Breast epithelium (tissue), 4 donors: ENCODE results near the gene FASLG. TPM values are rescaled to one million over a fixed set of nuclear protein-coding genes. Genes with fewer than 3 reads are reported as not detected.
"Not testable (repeated sequence)": the region's sequence is repeated elsewhere in the genome, so short reads cannot be mapped to it uniquely, and the experiment has no call there.

Source experiments
- DNase-seq, 2 donors: peaks; one replicate each; pipeline ENCODE4 v3.0.0-alpha.2; 2019; ENCODE audit warnings: low spot score in 2 of 2
- H3K27ac ChIP-seq, 2 donors: fragments of 200-600 bp; sonication (generic) in 1 of 2; one replicate each; pipeline ENCODE4 v1.5.1; 2016 to 2019; ENCODE audit warnings: mild to moderate bottlenecking in 1 of 2
- H3K27me3 ChIP-seq, 2 donors: fragments of 200-600 bp; sonication (generic) in 1 of 2; one replicate each; pipeline versions ENCODE4 v1.5.1 to v1.6.0; 2017 to 2019; ENCODE audit warnings: control low read depth in 1 of 2, mild to moderate bottlenecking in 1 of 2
- H3K36me3 ChIP-seq: fragments of 200-600 bp; one replicate; pipeline ENCODE4 v1.5.1; 2019
- H3K4me1 ChIP-seq, 2 donors: fragments of 200-600 bp; sonication (generic); one replicate each; pipeline ENCODE4 v1.5.1; 2016 to 2019; ENCODE audit warnings: control low read depth in 1 of 2
- H3K4me3 ChIP-seq, 3 donors: fragments of 200-600 bp; sonication (generic); 1 replicate in 2 of 3; 2 replicates in 1 of 3; pipeline ENCODE4 v1.5.1; 2016 to 2019; ENCODE audit warnings: mild to moderate bottlenecking in 3 of 3, moderate library complexity in 2 of 3
- H3K9me3 ChIP-seq, 2 donors: fragments of 200-600 bp; sonication (generic) in 1 of 2; one replicate each; pipeline ENCODE4 v1.5.1; 2016 to 2019; ENCODE audit warnings: control low read depth in 1 of 2
- CTCF ChIP-seq, 3 donors: fragments of 450-650 bp; IDR thresholded peaks; one replicate each; pipeline ENCODE4 v1.5.1; 2016 to 2017; ENCODE audit warnings: antibody characterized with exemption in 3 of 3, mild to moderate bottlenecking in 3 of 3, moderate library complexity in 3 of 3
- POLR2A ChIP-seq: fragments of 450-650 bp; IDR thresholded peaks from one replicate; pipeline ENCODE4 v1.6.1; 2016; ENCODE audit warnings: antibody characterized with exemption, mild to moderate bottlenecking, moderate library complexity
- POLR2AphosphoS5 ChIP-seq, 3 donors: sonication (generic); formaldehyde crosslinking; IDR thresholded peaks; one replicate each; pipeline ENCODE4 v1.6.1; 2017; ENCODE audit warnings: antibody characterized with exemption in 3 of 3
- intact Hi-C: fragments of 100-400 bp; cut with DNase I; formaldehyde crosslinking; loops from one replicate; pipeline ENCODE4 v1.15.1; 2023; ENCODE audit warnings: low total_unique reads
- total RNA-seq, 3 donors: library from RNA; depleted of rRNA; stranded (reverse); fragments of >200 nt; gene quantifications; one replicate each; pipeline ENCODE4 v1.1.0, GENCODE V29; 2016

FASLG gene
- total RNA-seq, 3 donors from 2014 or later = 0.44 TPM; not detected in 2

DNA sequence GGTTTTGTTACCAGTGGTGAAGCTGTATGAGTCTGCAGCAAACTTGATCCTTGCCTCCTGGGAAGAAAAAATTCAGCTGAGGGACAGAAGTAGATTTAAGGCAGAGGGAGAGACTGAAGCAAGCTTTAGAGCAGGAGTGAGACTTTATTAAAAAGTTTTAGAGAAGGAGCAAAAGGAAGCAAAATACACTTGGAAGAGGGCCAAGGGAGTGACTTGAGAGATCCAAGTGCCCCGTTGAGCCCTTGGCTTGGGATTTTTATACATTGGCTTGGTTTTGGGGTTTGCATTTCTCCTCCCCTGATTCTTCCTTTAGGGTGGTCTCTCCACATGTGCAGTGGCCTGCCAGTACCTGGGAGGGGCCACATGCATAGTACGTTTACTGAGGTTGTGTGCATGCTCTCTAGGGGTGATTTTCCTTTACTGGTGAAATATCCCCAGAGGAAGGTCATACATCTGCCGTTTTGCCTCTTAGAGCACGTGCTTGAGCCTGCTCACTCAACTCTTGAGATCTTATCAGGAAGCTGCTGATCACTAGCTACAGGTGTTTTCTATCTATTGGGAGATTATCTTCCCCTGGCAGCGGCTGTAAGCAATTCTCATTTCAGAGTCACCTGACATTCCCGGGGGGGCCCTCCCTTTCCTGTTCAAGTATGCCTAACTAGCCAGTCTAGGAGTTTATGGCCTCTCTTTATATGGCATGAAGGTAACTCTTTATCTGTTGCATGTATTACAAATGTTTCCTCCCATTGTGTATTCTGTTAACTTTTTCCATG is 20.3 kb downstream of the FASLG start:
- no peak for DNase-seq
- intact Hi-C loops = no loop called here
- H3K27ac ChIP-seq = no peak overlapping the region
- peaks cover 4 to 7% of the 10 kb centered on the region in 2 donors for H3K9me3 ChIP-seq
- no peaks in the 10 kb centered on the region for H3K27me3 ChIP-seq
- no peak overlapping the region for H3K4me3 ChIP-seq
- no peaks in the 10 kb centered on the region for H3K4me1 ChIP-seq
- H3K36me3 ChIP-seq = no peaks in the 10 kb centered on the region
- no peak for TF ChIP-seq POLR2AphosphoS5 (IDR thresholded peaks at IDR 0.05)
- TF ChIP-seq POLR2A = no peak
- no peak for TF ChIP-seq CTCF (IDR thresholded peaks at IDR 0.05)

DNA sequence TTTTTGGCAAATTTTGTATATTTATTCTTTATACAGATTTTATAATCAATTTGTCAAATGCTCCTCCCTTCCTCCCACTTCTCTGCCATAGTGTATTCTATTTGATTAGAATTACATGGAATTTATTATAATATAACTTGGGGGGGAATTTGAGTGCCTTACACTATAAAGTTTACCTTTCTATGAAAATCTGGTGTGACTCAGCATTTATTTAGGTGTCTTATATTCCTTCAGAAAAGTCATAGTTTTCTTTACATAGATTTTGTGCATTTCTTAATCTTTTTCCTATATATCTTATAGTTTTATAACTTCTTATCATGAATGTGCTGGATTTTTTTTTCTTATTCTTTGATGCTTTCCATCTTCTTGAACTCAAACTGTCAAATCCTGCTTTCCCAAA is 21.3 kb downstream of the FASLG start:
- DNase-seq = no peak
- Histone ChIP-seq H3K9me3 (peaks cover 4 to 7% of the 10 kb centered on the region in 2 donors), H3K4me1 (no peaks in the 10 kb centered on the region), H3K36me3 (no peaks in the 10 kb centered on the region), H3K4me3 (no peak overlapping the region), H3K27ac (no peak overlapping the region), H3K27me3 (no peaks in the 10 kb centered on the region)
- no peak for TF ChIP-seq POLR2A
- no peak for TF ChIP-seq CTCF (IDR thresholded peaks at IDR 0.05)
- TF ChIP-seq POLR2AphosphoS5 (IDR thresholded peaks at IDR 0.05) = no peak
- intact Hi-C loops = no loop called here

GRCh38 chr1:172680733-172681275 is 21.9 kb downstream of the FASLG start:
- no peaks in the 10 kb centered on the region for H3K27me3 ChIP-seq
- intact Hi-C loops = no loop called here
- no peaks in the 10 kb centered on the region for H3K36me3 ChIP-seq
- peaks cover 4 to 7% of the 10 kb centered on the region in 2 donors for H3K9me3 ChIP-seq
- no peak overlapping the region for H3K4me3 ChIP-seq
- TF ChIP-seq POLR2AphosphoS5 (IDR thresholded peaks at IDR 0.05) (no peak), POLR2A (no peak), CTCF (IDR thresholded peaks at IDR 0.05) (no peak)
- H3K27ac ChIP-seq = no peak overlapping the region
- DNase-seq = no peak
- H3K4me1 ChIP-seq = no peaks in the 10 kb centered on the region

GRCh38 chr1:172682812-172683211 is 23.9 kb downstream of the FASLG start:
- Histone ChIP-seq H3K27me3 (no peaks in the 10 kb centered on the region), H3K4me1 (no peaks in the 10 kb centered on the region), H3K9me3 (peaks cover 4 to 7% of the 10 kb centered on the region in 2 donors), H3K4me3 (no peak overlapping the region), H3K27ac (no peak overlapping the region), H3K36me3 (no peaks in the 10 kb centered on the region)
- intact Hi-C loops = no loop called here
- no peak for DNase-seq
- TF ChIP-seq CTCF (IDR thresholded peaks at IDR 0.05) (no peak), POLR2A (no peak), POLR2AphosphoS5 (IDR thresholded peaks at IDR 0.05) (no peak)

DNA sequence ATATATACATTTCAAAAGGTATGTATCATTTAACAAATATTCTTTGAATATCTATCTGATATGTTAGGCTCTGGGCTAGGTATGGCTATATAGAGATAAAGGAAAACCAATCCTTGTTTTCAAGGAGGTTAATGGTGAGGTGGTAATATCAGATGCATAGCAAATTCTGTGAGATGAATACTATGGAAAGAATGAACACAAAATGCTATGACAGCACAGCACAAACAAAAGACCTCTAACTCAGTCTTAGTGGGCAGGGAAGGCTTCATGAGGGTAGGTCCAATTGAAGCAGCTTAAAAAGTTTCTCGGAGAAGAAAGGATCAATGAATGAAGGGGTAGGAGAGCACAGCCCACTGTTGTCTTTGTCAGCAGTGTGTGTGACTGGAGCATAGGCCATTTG is 27.2 kb downstream of the FASLG start:
- Histone ChIP-seq H3K36me3 (no peaks in the 10 kb centered on the region), H3K27ac (no peak overlapping the region), H3K27me3 (no peaks in the 10 kb centered on the region), H3K4me3 (no peak overlapping the region), H3K9me3 (no peaks in the 10 kb centered on the region), H3K4me1 (no peaks in the 10 kb centered on the region)
- intact Hi-C loops = no loop called here
- no peak for DNase-seq
- TF ChIP-seq CTCF (IDR thresholded peaks at IDR 0.05) (no peak), POLR2AphosphoS5 (IDR thresholded peaks at IDR 0.05) (no peak)

DNA sequence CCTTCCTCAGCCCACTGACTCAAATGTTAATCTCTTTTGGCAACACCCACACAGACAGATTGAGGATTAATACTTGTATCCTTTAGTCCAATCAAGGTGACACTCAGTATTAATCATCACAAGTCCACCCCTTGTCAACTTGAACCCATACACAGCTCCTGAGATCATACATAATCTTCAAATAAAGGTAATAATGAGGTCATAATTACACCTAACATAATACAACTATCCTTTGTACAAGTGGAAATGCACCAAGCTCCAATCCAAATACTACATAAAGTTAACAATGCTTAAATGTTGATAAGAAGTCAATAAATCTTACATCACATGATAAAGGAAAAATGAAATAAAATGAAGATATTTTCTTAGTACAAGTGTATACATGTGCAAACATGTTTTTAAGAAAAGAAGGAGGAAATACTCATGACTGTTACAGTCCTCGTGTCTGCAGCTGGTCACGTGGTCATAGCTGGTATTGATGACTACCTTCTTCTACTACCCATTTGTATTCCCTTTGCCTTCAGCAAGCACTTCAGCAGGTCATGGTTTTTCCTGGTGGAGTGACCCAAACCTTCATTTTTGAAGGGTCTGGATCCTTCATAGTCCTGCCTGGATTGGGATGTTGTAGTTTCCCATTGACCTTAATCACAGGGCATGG is 29.7 kb downstream of the FASLG start:
- H3K4me1 ChIP-seq, H3K27ac ChIP-seq, H3K36me3 ChIP-seq, intact Hi-C loops, H3K27me3 ChIP-seq, H3K9me3 ChIP-seq, DNase-seq, H3K4me3 ChIP-seq: not testable (repeated sequence)

- DNase-seq, H3K27me3 ChIP-seq, H3K4me1 ChIP-seq, H3K27ac ChIP-seq, H3K4me3 ChIP-seq, intact Hi-C loops, H3K9me3 ChIP-seq, H3K36me3 ChIP-seq: not testable (repeated sequence)
Observed at GRCh38 chr1:172690925-172691324, 32.0 kb downstream of the FASLG start.
